Measurements from ENCODE around the gene TBC1D22B.

GRCh38 chr6:37309046-37309445 lies 51.5 kb downstream of the TBC1D22B start:
- no peak for TF ChIP-seq CTCF (tag by site-specific recombination; IDR thresholded peaks at IDR 0.05)
- TF ChIP-seq PRDM1 (tag by site-specific recombination; IDR thresholded peaks at IDR 0.05), result no peak
- no peak for TF ChIP-seq ZNF202 (tag by site-specific recombination; IDR thresholded peaks at IDR 0.05; ENCODE audit: borderline replicate concordance)
- TF ChIP-seq ZNF639 (tag by site-specific recombination; IDR thresholded peaks at IDR 0.05), result no peak
- TF ChIP-seq ZNF785 (tag by site-specific recombination; IDR thresholded peaks at IDR 0.05), result no peak
- TF ChIP-seq ZNF660 (tag by site-specific recombination; IDR thresholded peaks at IDR 0.05), result no peak
- no peak for TF ChIP-seq ZSCAN5A (tag by site-specific recombination; IDR thresholded peaks at IDR 0.05)
- TF ChIP-seq ZNF223 (tag by site-specific recombination; IDR thresholded peaks at IDR 0.05), result no peak

All from HEK293 (cell line).